ENCODE data around the gene EBP.

GRCh38 chrX:48520455-48520854 lies 1.2 kb upstream of the EBP start:
- TF ChIP-seq EP300 (IDR thresholded peaks at IDR 0.05; ENCODE audit: borderline replicate concordance in 1 of 2, low read depth in 2 of 2, low read length in 2 of 2) = no peak
- TF ChIP-seq, protein P1, sequence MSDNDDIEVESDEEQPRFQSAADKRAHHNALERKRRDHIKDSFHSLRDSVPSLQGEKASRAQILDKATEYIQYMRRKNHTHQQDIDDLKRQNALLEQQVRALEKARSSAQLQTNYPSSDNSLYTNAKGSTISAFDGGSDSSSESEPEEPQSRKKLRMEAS (IDR thresholded peaks at IDR 0.05) = no peak
